ENCODE measurements around the gene AHCY.

GRCh38 chr20:34256629-34257124 is 46.5 kb downstream of the AHCY start:
- no peak for TF ChIP-seq CTCF (conservative IDR thresholded peaks at IDR 0.05 in 1 of 2, IDR thresholded peaks at IDR 0.05 in 1 of 2; ENCODE audit: extremely low read depth in 1 of 2, insufficient read depth in 1 of 2, low read depth in 1 of 2, low read length in 2 of 2)
- no peak for TF ChIP-seq EZH2 (IDR thresholded peaks at IDR 0.05; ENCODE audit: borderline replicate concordance, low read length)

Data from mammary epithelial cell (primary cell).